BJ (cell line): Measurements from ENCODE around the gene CEACAM3. TPM values are rescaled to one million over a fixed set of nuclear protein-coding genes. Genes with fewer than 3 reads are reported as not detected.

Source experiments
- CTCF ChIA-PET: fragments of 350-600 bp; formaldehyde crosslinking; extraction: SDS; loops from one replicate; lab custom pipeline; 2021; ENCODE audit warnings: antibody characterized with exemption, inconsistent platforms; lab: Yijun Ruan, JAX
- POLR2A ChIA-PET: fragments of 300-600 bp; sonication (Branson Sonifier 250); formaldehyde crosslinking; extraction: SDS; loops from one replicate; lab custom pipeline; 2021; ENCODE audit warnings: antibody characterized with exemption; lab: Charles Lee
- DNase-seq: peaks from one replicate; pipeline ENCODE4 v3.0.0-alpha.2; 2011; ENCODE audit warnings: low read depth
- H3K27me3 ChIP-seq: 2 replicates; pipeline ENCODE4 v1.6.0; 2011; ENCODE audit warnings: low read length; ENCODE audit not compliant: control insufficient read depth, insufficient read depth
- H3K36me3 ChIP-seq: 2 replicates; pipeline ENCODE4 v1.5.1; 2011; ENCODE audit warnings: low read length; ENCODE audit not compliant: control insufficient read depth, insufficient read depth
- H3K4me3 ChIP-seq: 2 replicates; pipeline ENCODE4 v1.5.1; 2011; ENCODE audit warnings: low read depth, mild to moderate bottlenecking, control low read depth, low read length
- CTCF ChIP-seq: IDR thresholded peaks from 2 replicates; pipeline ENCODE4 v1.5.1; 2011; ENCODE audit warnings: low read depth, mild to moderate bottlenecking, control low read depth, inconsistent platforms, low read length, moderate library complexity; ENCODE audit not compliant: insufficient read depth
- polyA plus RNA-seq: library from polyadenylated mRNA; depleted of rRNA; stranded (reverse); fragments of >200 nt; gene quantifications from 2 replicates; pipeline ENCODE4 v1.2.3, GENCODE V29; 2011

Gene CEACAM3
- polyA plus RNA-seq, 1 experiment, result not detected

- Histone ChIP-seq H3K4me3 (no peak overlapping the region), H3K27me3 (no peaks in the 10 kb centered on the region), H3K36me3 (no peaks in the 10 kb centered on the region)
- ChIA-PET CTCF (interaction anchor here (2.0 kb wide), 1 partner anchor 20 kb away, joined by 7 read pairs; no protein-coding TSS in a partner anchor), POLR2A (no interaction called here)
- no peak for TF ChIP-seq CTCF
- no peak for DNase-seq
Observed at GRCh38 chr19:41815301-41815700, 18.9 kb downstream of the CEACAM3 start.

GRCh38 chr19:41816761-41817160 lies 20.4 kb downstream of the CEACAM3 start:
- CTCF ChIA-PET, result interaction anchor here (0.6 to 0.7 kb wide), 2 partner anchors 16 to 21 kb away, joined by 3 read pairs; partner anchors contain the start of gene CEACAM3
- H3K27me3 ChIP-seq, result no peaks in the 10 kb centered on the region
- DNase-seq, result no peak
- H3K4me3 ChIP-seq, result no peak overlapping the region
- POLR2A ChIA-PET, result no interaction called here
- no peak for TF ChIP-seq CTCF
- H3K36me3 ChIP-seq, result no peaks in the 10 kb centered on the region

GRCh38 chr19:41821003-41821735 lies 24.8 kb downstream of the CEACAM3 start:
- POLR2A ChIA-PET, result no interaction called here

GRCh38 chr19:41837981-41838708 lies 41.8 kb downstream of the CEACAM3 start:
- no peak for DNase-seq
- ChIA-PET CTCF (interaction anchor here (1.3 kb wide), 1 partner anchor 15 kb away, joined by 4 read pairs; no protein-coding TSS in a partner anchor), POLR2A (no interaction called here)
- Histone ChIP-seq H3K27me3 (peaks cover 8% of the 10 kb centered on the region; the same call in 1 of the 2 replicates), H3K36me3 (no peaks in the 10 kb centered on the region), H3K4me3 (no peak overlapping the region)
- no peak for TF ChIP-seq CTCF

More at GRCh38 chr19:41821003-41821735, 24.8 kb downstream of the CEACAM3 start:
- no peak overlapping the region for H3K4me3 ChIP-seq
- CTCF ChIA-PET, result interaction anchor here (0.8 to 1.8 kb wide), 7 partner anchors 10 to 68 kb away, joined by 3 to 8 read pairs (median 4); partner anchors contain the start of gene CEACAM3
- TF ChIP-seq CTCF, result peak; percentile 49
- no peaks in the 10 kb centered on the region for H3K36me3 ChIP-seq
- DNase-seq, result no peak
- no peaks in the 10 kb centered on the region for H3K27me3 ChIP-seq

GRCh38 chr19:41839211-41839610 lies 42.8 kb downstream of the CEACAM3 start:
- no peak overlapping the region for H3K4me3 ChIP-seq
- CTCF ChIA-PET, result no interaction called here
- no peak for TF ChIP-seq CTCF

More at GRCh38 chr19:41839211-41839610, 42.8 kb downstream of the CEACAM3 start:
- Histone ChIP-seq H3K36me3 (no peaks in the 10 kb centered on the region), H3K27me3 (peaks cover 8% of the 10 kb centered on the region; the same call in 1 of the 2 replicates)
- DNase-seq, result no peak
- POLR2A ChIA-PET, result no interaction called here
